ENCODE results near the gene MAML2. TPM values are rescaled to one million over a fixed set of nuclear protein-coding genes. Genes with fewer than 3 reads are reported as not detected.
A peak's percentile ranks its signal among the peaks of the same experiment; 100 is the strongest.

The MAML2 gene
- total RNA-seq, 1 donor from 2014 or later: 1.3 TPM

DNA sequence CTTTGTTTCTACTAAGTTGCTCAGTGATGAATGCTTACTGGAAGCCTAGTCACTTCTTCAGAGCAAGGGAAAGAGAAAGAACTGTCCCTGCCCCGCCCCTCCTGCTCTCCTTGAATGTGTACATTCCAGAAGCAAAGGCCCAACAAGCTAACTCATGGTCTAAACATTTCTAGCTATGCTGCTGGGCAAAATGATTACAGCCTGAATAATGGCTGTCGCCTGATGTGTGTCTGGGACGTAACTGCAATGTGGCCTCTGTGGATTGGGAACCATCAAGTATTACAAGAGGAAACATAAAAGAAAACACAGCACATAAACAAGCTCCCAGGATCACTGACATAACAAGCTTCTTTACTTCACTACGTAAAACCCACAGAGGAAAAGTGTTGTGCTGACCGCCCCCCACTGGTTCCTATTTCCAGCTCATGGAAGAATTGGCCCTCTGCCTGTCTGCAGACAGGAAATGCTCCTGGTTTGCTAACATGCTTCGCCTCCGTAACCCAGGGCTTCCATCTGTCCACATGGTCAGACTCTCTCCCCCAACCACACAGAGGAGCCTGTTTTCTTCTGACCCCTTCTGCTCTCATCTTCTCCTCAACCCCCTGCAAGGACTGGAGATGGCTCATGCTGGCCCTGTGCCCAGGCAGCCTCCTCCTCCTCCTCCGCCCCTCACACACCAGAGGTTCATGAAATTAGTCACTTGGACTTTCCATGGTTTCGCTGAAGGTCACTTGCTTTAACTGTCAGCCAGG, 187.2 kb downstream of the MAML2 start:
- TF ChIP-seq, protein P1, sequence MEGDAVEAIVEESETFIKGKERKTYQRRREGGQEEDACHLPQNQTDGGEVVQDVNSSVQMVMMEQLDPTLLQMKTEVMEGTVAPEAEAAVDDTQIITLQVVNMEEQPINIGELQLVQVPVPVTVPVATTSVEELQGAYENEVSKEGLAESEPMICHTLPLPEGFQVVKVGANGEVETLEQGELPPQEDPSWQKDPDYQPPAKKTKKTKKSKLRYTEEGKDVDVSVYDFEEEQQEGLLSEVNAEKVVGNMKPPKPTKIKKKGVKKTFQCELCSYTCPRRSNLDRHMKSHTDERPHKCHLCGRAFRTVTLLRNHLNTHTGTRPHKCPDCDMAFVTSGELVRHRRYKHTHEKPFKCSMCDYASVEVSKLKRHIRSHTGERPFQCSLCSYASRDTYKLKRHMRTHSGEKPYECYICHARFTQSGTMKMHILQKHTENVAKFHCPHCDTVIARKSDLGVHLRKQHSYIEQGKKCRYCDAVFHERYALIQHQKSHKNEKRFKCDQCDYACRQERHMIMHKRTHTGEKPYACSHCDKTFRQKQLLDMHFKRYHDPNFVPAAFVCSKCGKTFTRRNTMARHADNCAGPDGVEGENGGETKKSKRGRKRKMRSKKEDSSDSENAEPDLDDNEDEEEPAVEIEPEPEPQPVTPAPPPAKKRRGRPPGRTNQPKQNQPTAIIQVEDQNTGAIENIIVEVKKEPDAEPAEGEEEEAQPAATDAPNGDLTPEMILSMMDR (IDR thresholded peaks at IDR 0.05; ENCODE audit: insufficient read depth, low read length, severe bottlenecking): no peak
- H3K36me3 ChIP-seq (ENCODE audit: control insufficient read depth, insufficient read depth, low read length): no peaks in the 10 kb centered on the region
- H3K4me3 ChIP-seq (ENCODE audit: low read depth, low read length): no peak overlapping the region
- H3K27me3 ChIP-seq (ENCODE audit: control insufficient read depth, insufficient read depth, low read length): no peaks in the 10 kb centered on the region
- FAIRE-seq (no peak), DNase-seq (ENCODE audit: low read depth) (peak; percentile 94)

GRCh38 chr11:96154802-96155520, 188.0 kb downstream of the MAML2 start:
- FAIRE-seq (no peak), DNase-seq (ENCODE audit: low read depth) (peak; percentile 41)
- H3K36me3 ChIP-seq (ENCODE audit: control insufficient read depth, insufficient read depth, low read length): no peaks in the 10 kb centered on the region
- no peak overlapping the region for H3K4me3 ChIP-seq (ENCODE audit: low read depth, low read length)
- TF ChIP-seq, protein P1 (IDR thresholded peaks at IDR 0.05; ENCODE audit: insufficient read depth, low read length, severe bottlenecking): no peak
- no peaks in the 10 kb centered on the region for H3K27me3 ChIP-seq (ENCODE audit: control insufficient read depth, insufficient read depth, low read length)

DNA sequence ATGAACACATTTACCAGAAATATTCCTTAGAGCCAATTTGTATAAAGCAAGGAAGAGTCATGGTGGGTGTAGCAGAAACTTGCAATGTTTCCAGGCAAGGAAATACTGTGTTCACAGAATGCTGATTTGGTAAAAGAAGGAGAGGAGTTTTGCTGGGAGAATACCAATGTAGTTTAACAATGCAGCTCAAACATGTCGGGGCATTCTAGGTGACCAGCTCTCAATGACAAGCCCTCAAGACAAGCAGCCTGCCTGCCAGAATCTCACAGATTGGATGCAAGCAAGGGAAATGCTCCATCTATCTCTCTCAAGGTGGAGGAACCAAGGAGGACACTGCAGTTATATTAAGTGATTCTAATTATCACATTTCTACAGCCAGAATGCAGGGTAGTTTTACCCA, 190.4 kb downstream of the MAML2 start:
- FAIRE-seq (no peak), DNase-seq (ENCODE audit: low read depth) (peak; percentile 67)
- TF ChIP-seq, protein P1 (IDR thresholded peaks at IDR 0.05; ENCODE audit: insufficient read depth, low read length, severe bottlenecking): no peak
- H3K27me3 ChIP-seq (ENCODE audit: control insufficient read depth, insufficient read depth, low read length): no peaks in the 10 kb centered on the region
- H3K4me3 ChIP-seq (ENCODE audit: low read depth, low read length): no peak overlapping the region
- no peaks in the 10 kb centered on the region for H3K36me3 ChIP-seq (ENCODE audit: control insufficient read depth, insufficient read depth, low read length)

DNA sequence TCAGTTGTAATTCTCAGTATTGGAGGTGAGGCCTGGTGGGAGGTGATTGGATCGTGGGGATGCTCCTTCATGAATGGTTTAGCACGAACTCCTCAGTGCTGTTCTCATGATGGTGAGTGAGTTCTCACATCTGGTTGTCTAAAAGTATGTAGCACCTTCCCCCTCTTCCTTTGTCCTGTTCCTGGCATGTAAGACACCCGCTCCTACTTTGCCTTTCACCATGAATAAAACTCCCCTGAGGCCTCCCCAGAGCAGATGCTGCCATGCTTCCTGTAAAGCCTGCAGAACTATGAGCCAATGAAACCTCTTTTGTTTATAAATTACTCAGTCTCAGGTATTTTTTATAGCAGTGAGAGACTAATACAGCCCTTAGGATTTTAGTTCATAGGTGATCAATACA, 191.5 kb downstream of the MAML2 start:
- H3K4me3 ChIP-seq (ENCODE audit: low read depth, low read length): no peak overlapping the region
- TF ChIP-seq, protein P1 (IDR thresholded peaks at IDR 0.05; ENCODE audit: insufficient read depth, low read length, severe bottlenecking): no peak
- DNase-seq (ENCODE audit: low read depth) (no peak), FAIRE-seq (no peak)
- H3K27me3 ChIP-seq (ENCODE audit: control insufficient read depth, insufficient read depth, low read length): no peaks in the 10 kb centered on the region
- H3K36me3 ChIP-seq (ENCODE audit: control insufficient read depth, insufficient read depth, low read length): no peaks in the 10 kb centered on the region

DNA sequence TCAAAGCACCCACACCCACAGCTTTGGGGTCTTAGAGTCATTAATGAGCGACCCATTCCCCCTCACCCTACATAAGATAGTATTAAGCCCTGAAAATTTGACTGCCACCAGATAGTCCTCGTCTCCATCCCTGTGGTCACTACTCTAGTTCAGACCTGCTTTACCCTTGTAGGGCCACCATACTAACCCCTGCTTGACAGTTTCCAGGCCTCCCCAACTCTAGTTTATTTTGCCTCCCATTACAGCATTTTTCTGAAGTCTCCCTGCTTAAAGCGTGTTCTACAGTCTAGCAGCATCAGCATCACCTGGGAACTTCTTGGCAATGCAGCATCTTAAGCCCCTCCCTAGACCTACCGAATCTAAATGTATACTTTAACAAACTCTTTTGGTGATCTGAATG, 192.4 kb downstream of the MAML2 start:
- no peak overlapping the region for H3K4me3 ChIP-seq (ENCODE audit: low read depth, low read length)

More for the DNA sequence above, 192.4 kb downstream of the MAML2 start:
- no peaks in the 10 kb centered on the region for H3K27me3 ChIP-seq (ENCODE audit: control insufficient read depth, insufficient read depth, low read length)
- TF ChIP-seq, protein P1 (IDR thresholded peaks at IDR 0.05; ENCODE audit: insufficient read depth, low read length, severe bottlenecking): no peak
- DNase-seq (ENCODE audit: low read depth) (no peak), FAIRE-seq (no peak)
- no peaks in the 10 kb centered on the region for H3K36me3 ChIP-seq (ENCODE audit: control insufficient read depth, insufficient read depth, low read length)
